ENCODE measurements around the gene ERG.
A peak's percentile ranks its signal among the peaks of the same experiment; 100 is the strongest.

Gene ERG

GRCh38 chr21:38388203-38388602 is 110.1 kb downstream of the ERG start:
- DNase-seq, result no peak

- DNase-seq, result no peak
Measured at GRCh38 chr21:38386967-38387366, 111.3 kb downstream of the ERG start.

- DNase-seq, result no peak
Measured at GRCh38 chr21:38385427-38386175, 112.7 kb downstream of the ERG start.

GRCh38 chr21:38384675-38385426 is 113.4 kb downstream of the ERG start:
- no peak for DNase-seq

DNA sequence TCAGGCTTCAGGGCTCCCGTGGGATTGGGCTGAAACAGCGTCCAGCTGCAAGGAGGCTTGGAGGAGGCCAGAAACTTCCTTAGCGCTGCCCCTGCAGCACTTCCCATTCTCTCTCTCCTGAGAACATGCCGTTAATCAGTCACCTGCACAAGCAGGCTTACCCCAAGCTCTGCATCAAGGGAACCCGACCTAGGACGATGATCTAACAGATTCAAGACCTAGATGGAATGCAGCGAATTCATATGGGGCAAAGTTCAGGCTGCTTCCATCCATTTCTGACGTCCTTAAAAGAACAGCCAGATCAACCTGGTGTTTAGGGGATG is 114.1 kb downstream of the ERG start:
- DNase-seq, result no peak

GRCh38 chr21:38383411-38384237 is 114.7 kb downstream of the ERG start:
- DNase-seq, result peak; percentile 30

DNA sequence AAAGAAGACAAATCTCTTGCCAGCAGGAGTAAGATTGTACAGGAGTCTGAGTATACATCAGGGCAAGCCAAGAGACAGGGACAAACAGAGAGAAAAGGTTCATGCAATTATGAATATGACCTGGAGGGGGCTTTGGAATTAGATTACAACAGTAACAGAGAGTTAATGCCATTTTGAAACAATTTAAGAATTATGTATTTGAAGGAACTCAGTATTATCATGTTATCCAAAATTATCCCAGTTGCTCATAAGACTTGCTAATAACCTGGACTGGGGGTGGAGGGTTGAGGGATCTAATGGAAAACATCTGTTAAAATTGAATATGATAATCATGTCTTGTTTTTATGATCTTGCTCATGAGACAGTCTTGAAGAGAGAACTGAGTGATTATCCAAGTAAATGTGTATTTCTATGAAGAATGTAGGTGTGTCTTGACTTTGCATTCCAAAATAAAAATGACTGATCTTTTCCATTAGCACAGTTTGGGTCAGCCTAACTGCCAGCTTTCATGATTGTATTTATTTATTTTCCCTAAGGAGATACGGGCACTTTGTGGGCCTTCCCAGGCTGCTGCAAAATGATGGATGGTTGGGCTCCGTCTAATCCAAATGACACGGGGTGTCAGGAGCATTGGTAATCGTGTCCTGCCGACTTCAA is 117.7 kb downstream of the ERG start:
- DNase-seq, result no peak

- no peak for DNase-seq
Measured at GRCh38 chr21:38379147-38379546, 119.1 kb downstream of the ERG start.

GRCh38 chr21:38377165-38378088 is 120.8 kb downstream of the ERG start:
- DNase-seq, result no peak

- DNase-seq, result no peak
Measured at GRCh38 chr21:38376693-38377092, 121.6 kb downstream of the ERG start.

GRCh38 chr21:38376235-38376634 is 122.0 kb downstream of the ERG start:
- no peak for DNase-seq

GRCh38 chr21:38367646-38368045 is 130.6 kb downstream of the ERG start:
- no peak for DNase-seq

DNA sequence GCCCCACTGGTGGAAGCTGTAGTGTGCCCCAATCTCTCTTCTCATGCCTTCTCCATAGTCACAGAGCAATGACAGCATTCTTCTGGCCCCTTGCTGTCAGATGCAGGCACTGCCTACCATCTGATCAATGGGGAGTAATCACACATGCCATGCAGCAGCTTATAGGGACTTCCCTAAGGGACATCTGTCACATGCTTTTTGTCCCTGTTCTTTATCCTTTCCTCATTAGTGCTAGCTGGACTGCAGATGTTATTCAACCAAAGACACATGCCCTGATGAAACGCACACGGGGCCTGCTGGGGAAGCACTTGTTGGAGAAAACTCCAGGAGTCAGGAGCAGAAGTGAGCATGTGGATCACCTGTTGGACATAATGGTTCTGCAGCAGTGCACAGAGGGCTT is 132.8 kb downstream of the ERG start:
- no peak for DNase-seq

DNA sequence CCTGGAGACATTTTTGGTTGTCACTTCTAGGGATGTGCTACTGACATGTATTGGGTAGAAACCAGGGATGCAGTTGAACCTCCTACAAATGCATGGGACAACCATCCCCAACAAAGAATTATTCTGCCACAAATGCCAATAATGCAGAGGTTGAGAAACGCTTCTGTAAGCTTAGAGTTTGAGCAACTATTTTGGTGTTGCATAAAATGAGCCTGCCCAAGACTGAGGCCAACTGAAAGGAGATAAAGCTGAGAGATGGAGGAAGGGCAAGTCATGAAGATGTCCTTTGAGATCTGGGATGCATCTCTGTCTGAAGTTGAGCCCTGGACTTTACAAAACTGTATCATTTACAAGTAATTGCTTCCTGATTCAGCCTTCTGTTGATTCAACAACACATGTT is 134.6 kb downstream of the ERG start:
- no peak for DNase-seq

- no peak for DNase-seq
Measured at GRCh38 chr21:38361324-38361723, 137.0 kb downstream of the ERG start.

- DNase-seq, result no peak
Measured at GRCh38 chr21:38359835-38360234, 138.4 kb downstream of the ERG start.

GRCh38 chr21:38359090-38359489 is 139.2 kb downstream of the ERG start:
- DNase-seq, result no peak

DNA sequence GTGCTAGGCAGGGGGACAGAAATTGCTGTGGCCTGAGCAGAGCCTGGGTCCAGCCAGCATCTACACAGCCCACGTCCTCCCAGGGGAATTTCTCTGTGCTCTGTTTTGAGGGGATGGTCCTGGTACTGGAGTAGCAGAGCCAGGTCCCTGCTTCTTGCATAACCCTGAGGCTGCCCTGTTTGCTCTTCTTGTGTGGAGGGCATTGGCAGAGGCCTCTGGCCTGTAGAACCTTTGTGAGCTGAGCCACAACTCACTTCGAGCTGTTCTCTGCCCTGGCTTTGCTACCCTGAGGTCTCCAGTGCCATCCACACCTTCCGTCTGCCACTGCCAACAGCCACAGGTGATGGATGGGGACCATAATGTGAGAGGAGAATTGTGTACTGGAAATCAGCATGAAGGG is 139.6 kb downstream of the ERG start:
- no peak for DNase-seq

- no peak for DNase-seq
Measured at GRCh38 chr21:38358098-38358497, 140.2 kb downstream of the ERG start.

DNA sequence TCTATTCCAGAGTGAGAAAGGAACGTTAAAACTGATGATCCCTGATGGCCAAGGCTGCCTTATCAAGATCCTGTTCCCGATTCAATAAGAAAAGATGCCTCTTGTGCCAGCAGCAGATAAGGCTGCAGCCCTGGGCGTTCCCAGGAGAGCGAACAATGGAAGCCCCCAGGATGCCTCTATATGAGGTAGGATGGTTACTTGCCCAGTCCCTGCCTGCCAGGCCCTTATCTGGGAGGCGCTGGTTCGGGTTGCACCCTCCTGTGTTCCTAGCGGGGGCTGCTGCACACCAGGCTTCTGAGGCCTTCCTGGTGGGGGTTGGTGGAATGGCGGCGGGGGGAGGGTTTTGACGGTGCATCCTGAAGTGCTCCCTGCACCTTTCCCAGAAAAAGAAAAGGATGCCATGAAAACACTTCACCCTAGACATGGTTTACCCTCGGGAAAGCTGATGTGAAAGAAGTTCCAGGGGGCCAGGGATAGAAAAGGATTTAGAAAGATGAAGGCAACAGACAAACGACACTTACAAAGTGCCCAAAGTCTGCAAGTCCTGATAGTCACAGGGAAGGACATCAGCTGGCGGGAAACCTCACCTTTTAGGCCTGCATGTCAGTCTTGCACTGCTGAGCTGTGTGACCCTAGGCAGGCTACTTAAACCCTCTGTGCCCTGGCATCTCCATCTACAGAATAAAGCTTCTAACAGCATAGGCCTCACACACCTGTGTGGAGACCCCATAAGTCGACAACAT is 141.2 kb downstream of the ERG start:
- no peak for DNase-seq
